GM20431 (cell line): ENCODE data around the gene NR3C2.
"Not testable (repeated sequence)": the region's sequence is repeated elsewhere in the genome, so short reads cannot be mapped to it uniquely, and the experiment has no call there.

Source experiments
- in situ Hi-C: fragments of 300-500 bp; cut with MseI, MboI; formaldehyde crosslinking; loops from one replicate; pipeline ENCODE4 v1.15.0; 2020; ENCODE audit warnings: low sequenced_read_pairs; ENCODE audit not compliant: unreplicated experiment

Gene NR3C2

GRCh38 chr4:148187454-148188222 lies 254.6 kb downstream of the NR3C2 start:
- in situ Hi-C loops: not testable (repeated sequence)

- in situ Hi-C loops: no loop called here
Measured at GRCh38 chr4:148184922-148185321, 257.3 kb downstream of the NR3C2 start.

- in situ Hi-C loops: no loop called here
Measured at GRCh38 chr4:148182230-148182911, 259.8 kb downstream of the NR3C2 start.

GRCh38 chr4:148173397-148174017 lies 268.7 kb downstream of the NR3C2 start:
- in situ Hi-C loops: no loop called here

GRCh38 chr4:148171596-148171995 lies 270.6 kb downstream of the NR3C2 start:
- in situ Hi-C loops: no loop called here

GRCh38 chr4:148170408-148171365 lies 271.5 kb downstream of the NR3C2 start:
- in situ Hi-C loops: no loop called here

- in situ Hi-C loops: no loop called here
Measured at GRCh38 chr4:148166132-148166591, 276.1 kb downstream of the NR3C2 start.

GRCh38 chr4:148164557-148164956 lies 277.7 kb downstream of the NR3C2 start:
- in situ Hi-C loops: no loop called here

- in situ Hi-C loops: no loop called here
Measured at GRCh38 chr4:148162991-148163390, 279.2 kb downstream of the NR3C2 start.

GRCh38 chr4:148162519-148162918 lies 279.7 kb downstream of the NR3C2 start:
- in situ Hi-C loops: no loop called here

- in situ Hi-C loops: no loop called here
Measured at GRCh38 chr4:148161601-148162000, 280.6 kb downstream of the NR3C2 start.

- in situ Hi-C loops: no loop called here
Measured at GRCh38 chr4:148159793-148160192, 282.4 kb downstream of the NR3C2 start.

- in situ Hi-C loops: no loop called here
Measured at GRCh38 chr4:148154769-148155168, 287.4 kb downstream of the NR3C2 start.

GRCh38 chr4:148152868-148153625 lies 289.2 kb downstream of the NR3C2 start:
- in situ Hi-C loops: no loop called here

- in situ Hi-C loops: no loop called here
Measured at GRCh38 chr4:148151806-148152205, 290.4 kb downstream of the NR3C2 start.

- in situ Hi-C loops: no loop called here
Measured at GRCh38 chr4:148145475-148145874, 296.7 kb downstream of the NR3C2 start.

- in situ Hi-C loops: no loop called here
Measured at GRCh38 chr4:148143174-148143573, 299.0 kb downstream of the NR3C2 start.

GRCh38 chr4:148141501-148141900 lies 300.7 kb downstream of the NR3C2 start:
- in situ Hi-C loops: no loop called here

- in situ Hi-C loops: no loop called here
Measured at GRCh38 chr4:148126825-148127224, 315.4 kb downstream of the NR3C2 start.
